ENCODE measurements around the gene TOLLIP. TPM values are rescaled to one million over a fixed set of nuclear protein-coding genes. Genes with fewer than 3 reads are reported as not detected.
A peak's percentile ranks its signal among the peaks of the same experiment; 100 is the strongest.

TOLLIP gene
- total RNA-seq, 1 donor from 2014 or later = 71.6 TPM

GRCh38 chr11:1229471-1230120 is 79.8 kb downstream of the TOLLIP start:
- DNase-seq (ENCODE audit: extremely low spot score, unreplicated experiment) = no peak
- H3K27me3 Mint-ChIP-seq (ENCODE audit: unreplicated experiment) = no peaks in the 10 kb centered on the region
- H3K9me3 Mint-ChIP-seq (ENCODE audit: unreplicated experiment) = no peaks in the 10 kb centered on the region
- H3K4me3 Mint-ChIP-seq (ENCODE audit: unreplicated experiment) = no peak overlapping the region
- no peak for TF ChIP-seq CTCF (IDR thresholded peaks at IDR 0.05)
- no peaks in the 10 kb centered on the region for H3K36me3 Mint-ChIP-seq (ENCODE audit: unreplicated experiment)
- H3K27ac Mint-ChIP-seq (ENCODE audit: unreplicated experiment) = no peak overlapping the region
- H3K4me1 Mint-ChIP-seq (ENCODE audit: unreplicated experiment) = no peaks in the 10 kb centered on the region

GRCh38 chr11:1228921-1229451 is 80.4 kb downstream of the TOLLIP start:
- no peak for TF ChIP-seq CTCF (IDR thresholded peaks at IDR 0.05)
- H3K4me3 Mint-ChIP-seq (ENCODE audit: unreplicated experiment) = no peak overlapping the region
- DNase-seq (ENCODE audit: extremely low spot score, unreplicated experiment) = no peak
- H3K36me3 Mint-ChIP-seq (ENCODE audit: unreplicated experiment) = no peaks in the 10 kb centered on the region
- no peak overlapping the region for H3K27ac Mint-ChIP-seq (ENCODE audit: unreplicated experiment)
- H3K27me3 Mint-ChIP-seq (ENCODE audit: unreplicated experiment) = no peaks in the 10 kb centered on the region
- H3K4me1 Mint-ChIP-seq (ENCODE audit: unreplicated experiment) = no peaks in the 10 kb centered on the region
- H3K9me3 Mint-ChIP-seq (ENCODE audit: unreplicated experiment) = no peaks in the 10 kb centered on the region

- Mint-ChIP-seq H3K27ac (ENCODE audit: unreplicated experiment) (no peak overlapping the region), H3K36me3 (ENCODE audit: unreplicated experiment) (no peaks in the 10 kb centered on the region), H3K4me1 (ENCODE audit: unreplicated experiment) (no peaks in the 10 kb centered on the region), H3K9me3 (ENCODE audit: unreplicated experiment) (no peaks in the 10 kb centered on the region), H3K4me3 (ENCODE audit: unreplicated experiment) (no peak overlapping the region), H3K27me3 (ENCODE audit: unreplicated experiment) (no peaks in the 10 kb centered on the region)
- no peak for TF ChIP-seq CTCF (IDR thresholded peaks at IDR 0.05)
- DNase-seq (ENCODE audit: extremely low spot score, unreplicated experiment) = no peak
Observed at GRCh38 chr11:1228101-1228821, 81.2 kb downstream of the TOLLIP start.

GRCh38 chr11:1227551-1228100 is 81.8 kb downstream of the TOLLIP start:
- TF ChIP-seq CTCF (IDR thresholded peaks at IDR 0.05) = no peak
- Mint-ChIP-seq H3K4me1 (ENCODE audit: unreplicated experiment) (no peaks in the 10 kb centered on the region), H3K9me3 (ENCODE audit: unreplicated experiment) (no peaks in the 10 kb centered on the region), H3K4me3 (ENCODE audit: unreplicated experiment) (no peak overlapping the region), H3K27me3 (ENCODE audit: unreplicated experiment) (no peaks in the 10 kb centered on the region), H3K27ac (ENCODE audit: unreplicated experiment) (no peak overlapping the region), H3K36me3 (ENCODE audit: unreplicated experiment) (no peaks in the 10 kb centered on the region)
- DNase-seq (ENCODE audit: extremely low spot score, unreplicated experiment) = no peak

- Mint-ChIP-seq H3K4me1 (ENCODE audit: unreplicated experiment) (no peaks in the 10 kb centered on the region), H3K9me3 (ENCODE audit: unreplicated experiment) (no peaks in the 10 kb centered on the region), H3K27ac (ENCODE audit: unreplicated experiment) (no peak overlapping the region), H3K27me3 (ENCODE audit: unreplicated experiment) (no peaks in the 10 kb centered on the region), H3K36me3 (ENCODE audit: unreplicated experiment) (no peaks in the 10 kb centered on the region), H3K4me3 (ENCODE audit: unreplicated experiment) (no peak overlapping the region)
- TF ChIP-seq CTCF (IDR thresholded peaks at IDR 0.05) = peak; percentile 16
- no peak for DNase-seq (ENCODE audit: extremely low spot score, unreplicated experiment)
Observed at GRCh38 chr11:1226986-1227550, 82.4 kb downstream of the TOLLIP start.

Measured in osteocyte (in vitro differentiated cells).